G401 (cell line): ENCODE data around the gene SLC7A6. TPM values are rescaled to one million over a fixed set of nuclear protein-coding genes. Genes with fewer than 3 reads are reported as not detected.

ENCODE experiments used
- total RNA-seq: library from RNA; depleted of rRNA; stranded (reverse); fragments of >200 nt; shearing (Covaris generic); gene quantifications from 2 replicates; pipeline ENCODE4 v1.2.3, GENCODE V29; 2014; rRNA removed

SLC7A6 gene
- total RNA-seq, 1 experiment from 2014 or later: 21.5 TPM

Other genes starting within 250 kb of the SLC7A6 start
- not detected in 2 replicates for gene DPEP2NB, start 248.6 kb upstream of the SLC7A6 start, total RNA-seq
- gene DDX28, start 241.3 kb upstream of the SLC7A6 start, total RNA-seq: 49.0 and 63.4 TPM in 2 replicates
- 17.0 and 19.3 TPM in 2 replicates for gene DUS2, start 241.2 kb upstream of the SLC7A6 start, total RNA-seq
- gene NFATC3, start 179.2 kb upstream of the SLC7A6 start, total RNA-seq: 16.3 and 26.9 TPM in 2 replicates
- gene ESRP2, start 28.4 kb upstream of the SLC7A6 start, total RNA-seq: 0.10 TPM in 1 of 2 replicates, not detected in the other
- 15.3 and 19.7 TPM in 2 replicates for gene PLA2G15, start 19.2 kb upstream of the SLC7A6 start, total RNA-seq
- 16.7 and 23.7 TPM in 2 replicates for gene SLC7A6OS, start 46.4 kb downstream of the SLC7A6 start, total RNA-seq
- gene PRMT7, start 46.5 kb downstream of the SLC7A6 start, total RNA-seq: 75.9 and 85.9 TPM in 2 replicates
- 0.03 and 0.18 TPM in 2 replicates for gene SMPD3, start 184.0 kb downstream of the SLC7A6 start, total RNA-seq